Peyer's patch (tissue), 4 donors: ENCODE results near the gene HNRNPUL1.

ENCODE experiments used
- POLR2A ChIP-seq, 2 donors: fragments of 450-650 bp; IDR thresholded peaks; one replicate each; pipeline ENCODE4 v1.5.1; 2017; ENCODE audit warnings: antibody characterized with exemption in 2 of 2, mild to moderate bottlenecking in 2 of 2, moderate library complexity in 2 of 2
- TF ChIP-seq, protein P1 (sequence below), 6 experiments: fragments of 450-650 bp in 4 of 6; fragments of 200-600 bp in 2 of 6; sonication (generic) in 1 of 6; IDR thresholded peaks; one replicate each; pipeline ENCODE4 v1.5.1; 2017 to 2019; ENCODE audit warnings: antibody characterized with exemption in 6 of 6, mild to moderate bottlenecking in 3 of 6, moderate library complexity in 1 of 6

DNA sequence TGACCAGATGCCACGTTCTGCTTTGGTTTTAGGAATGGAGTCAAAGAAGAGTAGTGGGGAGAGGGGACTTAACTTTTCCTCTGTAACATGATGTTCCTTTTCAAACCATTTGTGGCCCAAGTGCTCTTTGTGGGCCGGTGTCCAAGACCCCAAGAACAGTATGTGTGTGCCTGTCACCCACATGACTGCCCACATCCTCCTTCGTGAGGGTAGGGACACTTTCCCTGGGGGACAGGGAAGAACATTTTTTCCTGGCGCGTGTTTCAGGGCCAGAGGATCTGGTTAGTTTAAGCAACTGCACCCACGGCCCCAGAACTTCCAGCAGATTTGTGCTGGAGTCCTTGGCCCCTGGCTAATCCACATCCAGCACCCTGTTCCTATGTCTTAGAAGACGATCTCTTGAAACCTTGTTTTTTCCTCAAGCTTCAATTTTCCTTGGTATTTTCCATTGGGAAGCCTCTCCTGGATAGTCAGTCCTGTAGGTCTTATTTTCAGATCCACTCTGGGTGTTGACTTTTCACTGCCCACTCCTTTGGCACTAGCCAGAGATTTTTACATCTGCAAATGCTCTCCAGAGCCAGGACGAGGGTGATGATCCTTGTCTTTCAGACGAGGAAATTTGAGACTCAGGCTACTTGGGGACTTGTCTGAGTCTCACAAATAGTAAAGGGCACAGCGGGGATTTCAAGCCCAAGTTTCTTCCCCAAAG, 35.0 kb downstream of the HNRNPUL1 start:
- TF ChIP-seq, protein P1, sequence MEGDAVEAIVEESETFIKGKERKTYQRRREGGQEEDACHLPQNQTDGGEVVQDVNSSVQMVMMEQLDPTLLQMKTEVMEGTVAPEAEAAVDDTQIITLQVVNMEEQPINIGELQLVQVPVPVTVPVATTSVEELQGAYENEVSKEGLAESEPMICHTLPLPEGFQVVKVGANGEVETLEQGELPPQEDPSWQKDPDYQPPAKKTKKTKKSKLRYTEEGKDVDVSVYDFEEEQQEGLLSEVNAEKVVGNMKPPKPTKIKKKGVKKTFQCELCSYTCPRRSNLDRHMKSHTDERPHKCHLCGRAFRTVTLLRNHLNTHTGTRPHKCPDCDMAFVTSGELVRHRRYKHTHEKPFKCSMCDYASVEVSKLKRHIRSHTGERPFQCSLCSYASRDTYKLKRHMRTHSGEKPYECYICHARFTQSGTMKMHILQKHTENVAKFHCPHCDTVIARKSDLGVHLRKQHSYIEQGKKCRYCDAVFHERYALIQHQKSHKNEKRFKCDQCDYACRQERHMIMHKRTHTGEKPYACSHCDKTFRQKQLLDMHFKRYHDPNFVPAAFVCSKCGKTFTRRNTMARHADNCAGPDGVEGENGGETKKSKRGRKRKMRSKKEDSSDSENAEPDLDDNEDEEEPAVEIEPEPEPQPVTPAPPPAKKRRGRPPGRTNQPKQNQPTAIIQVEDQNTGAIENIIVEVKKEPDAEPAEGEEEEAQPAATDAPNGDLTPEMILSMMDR (IDR thresholded peaks at IDR 0.05), result no peak
- no peak for TF ChIP-seq POLR2A (IDR thresholded peaks at IDR 0.05)
